ENCODE data around the gene KAZN.

KAZN gene

GRCh38 chr1:14825396-14825795, 226.9 kb downstream of the KAZN start:
- Histone ChIP-seq H2AFZ (ENCODE audit: low read length) (no peak overlapping the region), H3K4me3 (ENCODE audit: low read depth, low read length, poor library complexity, severe bottlenecking) (no peak overlapping the region)
- TF ChIP-seq EZH2 (IDR thresholded peaks at IDR 0.05; ENCODE audit: borderline replicate concordance, low read length): no peak
- TF ChIP-seq CTCF (IDR thresholded peaks at IDR 0.05; ENCODE audit: low read length): no peak

GRCh38 chr1:14826172-14826636, 227.7 kb downstream of the KAZN start:
- Histone ChIP-seq H3K27ac (ENCODE audit: low read depth, low read length, poor library complexity, severe bottlenecking) (no peak overlapping the region), H3K4me1 (ENCODE audit: insufficient read depth, low read length, severe bottlenecking) (no peaks in the 10 kb centered on the region), H3K79me2 (ENCODE audit: insufficient read depth, low read length) (no peaks in the 10 kb centered on the region), H4K20me1 (ENCODE audit: insufficient read depth, low read length) (no peaks in the 10 kb centered on the region), H3K27me3 (ENCODE audit: insufficient read depth, low read length) (0 out of 2 replicates have a peak, but pooled peaks cover 3% of the 10 kb centered on the region), H3K9ac (ENCODE audit: low read length) (no peak overlapping the region), H3K4me3 (ENCODE audit: low read depth, low read length, poor library complexity, severe bottlenecking) (no peak overlapping the region), H3K4me2 (ENCODE audit: low read length) (no peak overlapping the region), H3F3A (ENCODE audit: insufficient read depth, low read length) (no peaks in the 10 kb centered on the region), H3K9me3 (ENCODE audit: low read length) (no peaks in the 10 kb centered on the region), H3K36me3 (ENCODE audit: insufficient read depth, low read length) (no peaks in the 10 kb centered on the region), H3K9me2 (ENCODE audit: low read depth, low read length) (no peaks in the 10 kb centered on the region), H2AFZ (ENCODE audit: low read length) (no peak overlapping the region)
- no peak for TF ChIP-seq CTCF (IDR thresholded peaks at IDR 0.05; ENCODE audit: low read length)
- no peak for TF ChIP-seq EZH2 (IDR thresholded peaks at IDR 0.05; ENCODE audit: borderline replicate concordance, low read length)

More at GRCh38 chr1:14825396-14825795, 226.9 kb downstream of the KAZN start:
- no peak overlapping the region for H3K9ac ChIP-seq (ENCODE audit: low read length)
- no peaks in the 10 kb centered on the region for H4K20me1 ChIP-seq (ENCODE audit: insufficient read depth, low read length)
- no peaks in the 10 kb centered on the region for H3F3A ChIP-seq (ENCODE audit: insufficient read depth, low read length)
- no peaks in the 10 kb centered on the region for H3K4me1 ChIP-seq (ENCODE audit: insufficient read depth, low read length, severe bottlenecking)
- H3K27ac ChIP-seq (ENCODE audit: low read depth, low read length, poor library complexity, severe bottlenecking): no peak overlapping the region
- H3K9me2 ChIP-seq (ENCODE audit: low read depth, low read length): no peaks in the 10 kb centered on the region
- no peaks in the 10 kb centered on the region for H3K79me2 ChIP-seq (ENCODE audit: insufficient read depth, low read length)
- H3K4me2 ChIP-seq (ENCODE audit: low read length): no peak overlapping the region
- 0 out of 2 replicates have a peak, but pooled peaks cover 3% of the 10 kb centered on the region for H3K27me3 ChIP-seq (ENCODE audit: insufficient read depth, low read length)
- H3K9me3 ChIP-seq (ENCODE audit: low read length): no peaks in the 10 kb centered on the region
- no peaks in the 10 kb centered on the region for H3K36me3 ChIP-seq (ENCODE audit: insufficient read depth, low read length)

DNA sequence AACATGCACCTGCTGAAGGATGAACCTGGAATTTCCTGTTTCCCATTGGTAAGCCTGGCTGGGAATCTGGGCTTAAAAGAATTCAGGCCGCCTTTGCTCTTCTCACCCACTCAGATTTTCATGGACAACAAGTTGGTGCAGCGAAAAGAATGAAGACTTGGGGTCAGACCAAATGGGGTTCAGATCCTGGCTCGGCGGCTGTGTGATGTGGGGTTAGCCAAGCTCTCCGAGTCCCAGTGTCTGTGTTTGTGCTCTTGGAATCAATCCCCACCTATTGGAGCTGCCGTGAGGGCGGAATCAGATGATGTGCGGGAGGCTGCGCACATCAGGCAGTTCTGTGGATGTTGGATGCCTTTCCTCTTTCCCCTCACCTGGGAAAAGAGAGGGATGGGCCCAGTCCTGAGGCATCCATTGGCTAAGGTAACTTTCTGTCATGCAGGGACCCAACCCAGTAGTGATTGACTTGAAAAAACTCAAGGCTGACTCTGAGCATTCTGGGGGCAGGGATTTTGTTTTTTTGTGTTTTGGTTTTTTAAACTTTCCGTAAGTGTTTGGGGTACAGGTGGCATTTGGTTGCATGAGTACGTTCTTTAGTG, 228.3 kb downstream of the KAZN start:
- no peaks in the 10 kb centered on the region for H3K4me1 ChIP-seq (ENCODE audit: insufficient read depth, low read length, severe bottlenecking)
- H3F3A ChIP-seq (ENCODE audit: insufficient read depth, low read length): no peaks in the 10 kb centered on the region
- H3K27me3 ChIP-seq (ENCODE audit: insufficient read depth, low read length): 0 out of 2 replicates have a peak, but pooled peaks cover 3% of the 10 kb centered on the region
- no peak overlapping the region for H2AFZ ChIP-seq (ENCODE audit: low read length)
- H3K36me3 ChIP-seq (ENCODE audit: insufficient read depth, low read length): no peaks in the 10 kb centered on the region
- H3K4me3 ChIP-seq (ENCODE audit: low read depth, low read length, poor library complexity, severe bottlenecking): no peak overlapping the region
- no peak for TF ChIP-seq EZH2 (IDR thresholded peaks at IDR 0.05; ENCODE audit: borderline replicate concordance, low read length)
- no peak for TF ChIP-seq CTCF (IDR thresholded peaks at IDR 0.05; ENCODE audit: low read length)
- H3K9me2 ChIP-seq (ENCODE audit: low read depth, low read length): no peaks in the 10 kb centered on the region
- H3K27ac ChIP-seq (ENCODE audit: low read depth, low read length, poor library complexity, severe bottlenecking): no peak overlapping the region
- H4K20me1 ChIP-seq (ENCODE audit: insufficient read depth, low read length): no peaks in the 10 kb centered on the region
- no peaks in the 10 kb centered on the region for H3K79me2 ChIP-seq (ENCODE audit: insufficient read depth, low read length)
- no peak overlapping the region for H3K9ac ChIP-seq (ENCODE audit: low read length)
- no peak overlapping the region for H3K4me2 ChIP-seq (ENCODE audit: low read length)
- no peaks in the 10 kb centered on the region for H3K9me3 ChIP-seq (ENCODE audit: low read length)
